Lower leg skin (tissue), 3 donors: ENCODE data around the gene ZSCAN12.

Source experiments
- POLR2A ChIP-seq, 2 donors: fragments of 450-650 bp; IDR thresholded peaks; one replicate each; pipeline ENCODE4 v1.6.1; 2016 to 2017; ENCODE audit warnings: antibody characterized with exemption in 2 of 2, mild to moderate bottlenecking in 1 of 2, moderate library complexity in 1 of 2
- TF ChIP-seq, protein P1 (sequence below), 3 donors: fragments of 450-650 bp; IDR thresholded peaks; one replicate each; pipeline ENCODE4 v1.5.1; 2016; ENCODE audit warnings: antibody characterized with exemption in 3 of 3, mild to moderate bottlenecking in 3 of 3, moderate library complexity in 2 of 3

- TF ChIP-seq, protein P1, sequence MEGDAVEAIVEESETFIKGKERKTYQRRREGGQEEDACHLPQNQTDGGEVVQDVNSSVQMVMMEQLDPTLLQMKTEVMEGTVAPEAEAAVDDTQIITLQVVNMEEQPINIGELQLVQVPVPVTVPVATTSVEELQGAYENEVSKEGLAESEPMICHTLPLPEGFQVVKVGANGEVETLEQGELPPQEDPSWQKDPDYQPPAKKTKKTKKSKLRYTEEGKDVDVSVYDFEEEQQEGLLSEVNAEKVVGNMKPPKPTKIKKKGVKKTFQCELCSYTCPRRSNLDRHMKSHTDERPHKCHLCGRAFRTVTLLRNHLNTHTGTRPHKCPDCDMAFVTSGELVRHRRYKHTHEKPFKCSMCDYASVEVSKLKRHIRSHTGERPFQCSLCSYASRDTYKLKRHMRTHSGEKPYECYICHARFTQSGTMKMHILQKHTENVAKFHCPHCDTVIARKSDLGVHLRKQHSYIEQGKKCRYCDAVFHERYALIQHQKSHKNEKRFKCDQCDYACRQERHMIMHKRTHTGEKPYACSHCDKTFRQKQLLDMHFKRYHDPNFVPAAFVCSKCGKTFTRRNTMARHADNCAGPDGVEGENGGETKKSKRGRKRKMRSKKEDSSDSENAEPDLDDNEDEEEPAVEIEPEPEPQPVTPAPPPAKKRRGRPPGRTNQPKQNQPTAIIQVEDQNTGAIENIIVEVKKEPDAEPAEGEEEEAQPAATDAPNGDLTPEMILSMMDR (IDR thresholded peaks at IDR 0.05), result no peak
- TF ChIP-seq POLR2A (IDR thresholded peaks at IDR 0.05), result no peak
Observed at GRCh38 chr6:28353356-28353755, 46.2 kb downstream of the ZSCAN12 start.
